PC-3 (cell line): ENCODE data around the gene SNX8. TPM values are rescaled to one million over a fixed set of nuclear protein-coding genes. Genes with fewer than 3 reads are reported as not detected.

Experiments
- ATAC-seq: fragments of 200-7000 bp; cut with Tn5 transposase; 2 replicates; pipeline ENCODE4 v1.9.1; 2020; ENCODE audit warnings: mild to moderate bottlenecking, moderate library complexity
- BruUV-seq: library from RNA; stranded (reverse); fragments of 400-500 nt; replicated peaks from 2 replicates; lab custom pipeline; 2021; lab: Mats Ljungman, UMichigan
- CTCF ChIA-PET: fragments of 300-600 bp; sonication (Branson Sonifier 250); formaldehyde crosslinking; loops from one replicate; lab custom pipeline; 2022; ENCODE audit warnings: antibody characterized with exemption; lab: Charles Lee
- POLR2A ChIA-PET: fragments of 300-600 bp; sonication (Branson Sonifier 250); formaldehyde crosslinking; loops from one replicate; lab custom pipeline; 2022; ENCODE audit warnings: antibody characterized with exemption; ENCODE audit not compliant: unreplicated experiment; lab: Charles Lee
- DNase-seq: peaks from one replicate; pipeline ENCODE4 v3.0.0-alpha.2; 2015
- H2AFZ ChIP-seq: fragments of 300-600 bp; sonication (generic); 2 replicates; pipeline ENCODE4 v1.6.0; 2016; ENCODE audit warnings: antibody characterized with exemption, low read length
- H3F3A ChIP-seq: fragments of 300-600 bp; sonication (generic); one replicate; pipeline ENCODE4 v1.6.0; 2017; ENCODE audit warnings: antibody characterized with exemption, low read length, control low read depth, mild to moderate bottlenecking; ENCODE audit not compliant: unreplicated experiment
- H3K27ac ChIP-seq: fragments of 300-600 bp; sonication (generic); 2 replicates; pipeline ENCODE4 v1.5.1; 2016; ENCODE audit warnings: mild to moderate bottlenecking, low read length
- H3K27me3 ChIP-seq: fragments of 300-600 bp; sonication (generic); 2 replicates; pipeline ENCODE4 v1.6.1; 2016; ENCODE audit warnings: low read length, mixed read lengths
- H3K36me3 ChIP-seq: fragments of 300-600 bp; sonication (generic); 2 replicates; pipeline ENCODE4 v1.6.1; 2016; ENCODE audit warnings: low read depth, mixed run types, low read length, mixed read lengths
- H3K4me1 ChIP-seq: fragments of 300-600 bp; sonication (generic); 2 replicates; pipeline ENCODE4 v1.5.1; 2016; ENCODE audit warnings: low read length; ENCODE audit not compliant: insufficient read depth
- H3K4me2 ChIP-seq: fragments of 300-600 bp; sonication (generic); 2 replicates; pipeline ENCODE4 v1.6.0; 2016; ENCODE audit warnings: low read length
- H3K4me3 ChIP-seq: fragments of 300-600 bp; sonication (generic); 2 replicates; pipeline ENCODE4 v1.5.1; 2016; ENCODE audit warnings: mild to moderate bottlenecking, low read length, mixed read lengths
- H3K79me2 ChIP-seq: fragments of 300-600 bp; sonication (generic); 2 replicates; pipeline ENCODE4 v1.6.1; 2017; ENCODE audit warnings: low read length, mixed read lengths
- H3K9ac ChIP-seq: fragments of 300-600 bp; sonication (generic); 2 replicates; pipeline ENCODE4 v1.6.0; 2016; ENCODE audit warnings: mild to moderate bottlenecking, low read length
- H3K9me2 ChIP-seq: fragments of 300-600 bp; sonication (generic); replicated peaks from 2 replicates; pipeline ENCODE4 v1.6.1; 2016; ENCODE audit warnings: mixed run types, low read length, mixed read lengths
- H3K9me3 ChIP-seq: fragments of 300-600 bp; sonication (generic); 2 replicates; pipeline ENCODE4 v1.6.1; 2016; ENCODE audit warnings: low read length, mixed read lengths
- H4K20me1 ChIP-seq: fragments of 300-600 bp; sonication (generic); 2 replicates; pipeline ENCODE4 v1.6.1; 2016; ENCODE audit warnings: low read length, mixed read lengths
- EZH2 ChIP-seq: fragments of 300-600 bp; sonication (generic); IDR thresholded peaks from one replicate; pipeline ENCODE4 v1.6.1; 2017; ENCODE audit warnings: antibody characterized with exemption, mild to moderate bottlenecking, low read length; ENCODE audit not compliant: unreplicated experiment
- EZH2phosphoT487 ChIP-seq: fragments of 300-600 bp; sonication (generic); IDR thresholded peaks from 2 replicates; pipeline ENCODE4 v1.6.1; 2018; ENCODE audit warnings: mild to moderate bottlenecking, antibody characterized with exemption, low read length, borderline replicate concordance
- intact Hi-C: fragments of 100-400 bp; cut with micrococcal nuclease; formaldehyde crosslinking; loops from 2 replicates; pipeline ENCODE4 v1.9.0; 2023
- total RNA-seq: library from RNA; depleted of rRNA; stranded (reverse); fragments of >200 nt; gene quantifications from 2 replicates; pipeline ENCODE4 v1.2.3, GENCODE V29; 2014
- TF ChIP-seq, protein P1 (sequence below): fragments of 300-600 bp; sonication (generic); conservative IDR thresholded peaks from 2 replicates; pipeline ENCODE4 v1.5.1; 2017; ENCODE audit warnings: antibody characterized with exemption, low read depth, mild to moderate bottlenecking, low read length

SNX8 gene
- total RNA-seq, 1 experiment from 2014 or later: 12.3 TPM

DNA sequence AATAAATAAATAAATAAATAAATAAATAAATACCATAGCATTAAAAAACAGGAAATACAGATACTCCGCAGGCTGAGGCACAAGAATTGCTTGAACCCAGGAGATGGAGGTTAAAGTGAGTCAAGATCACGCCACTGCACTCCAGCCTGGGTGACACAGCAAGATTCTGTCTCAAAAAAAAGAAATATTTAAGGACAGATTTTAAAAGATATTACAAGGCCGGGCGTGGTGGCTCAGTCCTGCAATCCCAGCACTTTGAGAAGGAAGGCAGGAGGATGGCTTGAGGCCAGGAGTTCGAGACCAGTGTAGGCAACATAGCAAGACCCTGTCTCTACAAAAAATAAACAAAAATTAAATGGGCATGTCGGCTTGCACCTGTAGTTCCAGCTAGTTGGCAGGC, 17.5 kb upstream of the SNX8 start:
- intact Hi-C loops: no loop called here
- ChIA-PET POLR2A (no interaction called here), CTCF (no interaction called here)
- Histone ChIP-seq H2AFZ (no peak overlapping the region), H3K4me1 (no peaks in the 10 kb centered on the region), H3F3A (no peaks in the 10 kb centered on the region), H4K20me1 (no peaks in the 10 kb centered on the region), H3K9me2 (no peaks in the 10 kb centered on the region), H3K79me2 (no peaks in the 10 kb centered on the region), H3K36me3 (no peaks in the 10 kb centered on the region), H3K9ac (no peak overlapping the region), H3K9me3 (no peaks in the 10 kb centered on the region), H3K27ac (no peak overlapping the region), H3K27me3 (no peaks in the 10 kb centered on the region), H3K4me3 (no peak overlapping the region), H3K4me2 (no peak overlapping the region)
- ATAC-seq (no peak), DNase-seq (no peak)
- TF ChIP-seq, protein P1, sequence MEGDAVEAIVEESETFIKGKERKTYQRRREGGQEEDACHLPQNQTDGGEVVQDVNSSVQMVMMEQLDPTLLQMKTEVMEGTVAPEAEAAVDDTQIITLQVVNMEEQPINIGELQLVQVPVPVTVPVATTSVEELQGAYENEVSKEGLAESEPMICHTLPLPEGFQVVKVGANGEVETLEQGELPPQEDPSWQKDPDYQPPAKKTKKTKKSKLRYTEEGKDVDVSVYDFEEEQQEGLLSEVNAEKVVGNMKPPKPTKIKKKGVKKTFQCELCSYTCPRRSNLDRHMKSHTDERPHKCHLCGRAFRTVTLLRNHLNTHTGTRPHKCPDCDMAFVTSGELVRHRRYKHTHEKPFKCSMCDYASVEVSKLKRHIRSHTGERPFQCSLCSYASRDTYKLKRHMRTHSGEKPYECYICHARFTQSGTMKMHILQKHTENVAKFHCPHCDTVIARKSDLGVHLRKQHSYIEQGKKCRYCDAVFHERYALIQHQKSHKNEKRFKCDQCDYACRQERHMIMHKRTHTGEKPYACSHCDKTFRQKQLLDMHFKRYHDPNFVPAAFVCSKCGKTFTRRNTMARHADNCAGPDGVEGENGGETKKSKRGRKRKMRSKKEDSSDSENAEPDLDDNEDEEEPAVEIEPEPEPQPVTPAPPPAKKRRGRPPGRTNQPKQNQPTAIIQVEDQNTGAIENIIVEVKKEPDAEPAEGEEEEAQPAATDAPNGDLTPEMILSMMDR: no peak
- BruUV-seq: no TSS peak

GRCh38 chr7:2330493-2330892, 16.3 kb upstream of the SNX8 start:
- no TSS peak for BruUV-seq

DNA sequence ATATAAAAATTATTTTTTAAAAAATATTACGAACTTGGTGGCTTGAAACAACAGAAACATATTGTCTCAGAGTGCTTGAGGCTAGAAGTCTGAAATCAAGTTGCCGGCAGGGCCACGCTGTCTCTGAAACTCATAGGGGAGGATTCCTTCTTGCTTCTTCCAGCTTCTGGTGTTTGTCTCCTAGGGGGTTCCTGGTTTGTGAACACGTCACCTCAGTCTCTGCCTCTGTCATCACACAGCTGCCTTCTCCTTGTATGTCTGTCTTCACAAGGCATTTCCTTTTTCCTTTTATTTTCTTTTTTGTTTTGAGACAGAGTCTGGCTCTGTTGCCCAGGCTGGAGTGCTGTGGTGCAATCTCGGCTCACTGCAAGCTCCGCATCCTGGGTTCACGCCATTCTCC, 12.7 kb upstream of the SNX8 start:
- intact Hi-C loops: no loop called here
- ATAC-seq: no peak
- POLR2A ChIA-PET: no interaction called here

More at GRCh38 chr7:2330493-2330892, 16.3 kb upstream of the SNX8 start:
- no peak overlapping the region for H3K4me2 ChIP-seq
- DNase-seq (no peak), ATAC-seq (no peak)
- no peaks in the 10 kb centered on the region for H3K27me3 ChIP-seq
- no peaks in the 10 kb centered on the region for H3K9me3 ChIP-seq
- no peaks in the 10 kb centered on the region for H3F3A ChIP-seq
- TF ChIP-seq EZH2phosphoT487 (no peak), EZH2 (no peak)
- TF ChIP-seq, protein P1: no peak
- no peak overlapping the region for H3K9ac ChIP-seq
- no peak overlapping the region for H3K27ac ChIP-seq
- ChIA-PET CTCF (no interaction called here), POLR2A (no interaction called here)
- no peaks in the 10 kb centered on the region for H4K20me1 ChIP-seq
- no peaks in the 10 kb centered on the region for H3K36me3 ChIP-seq
- H3K9me2 ChIP-seq: no peaks in the 10 kb centered on the region
- no peaks in the 10 kb centered on the region for H3K79me2 ChIP-seq
- no peaks in the 10 kb centered on the region for H3K4me1 ChIP-seq
- intact Hi-C loops: no loop called here
- H3K4me3 ChIP-seq: no peak overlapping the region
- no peak overlapping the region for H2AFZ ChIP-seq

More for the DNA sequence above, 12.7 kb upstream of the SNX8 start:
- Histone ChIP-seq H3K4me3 (no peak overlapping the region), H3K4me1 (no peaks in the 10 kb centered on the region), H3K9me3 (no peaks in the 10 kb centered on the region), H3K27ac (no peak overlapping the region), H3K9me2 (no peaks in the 10 kb centered on the region), H3K79me2 (no peaks in the 10 kb centered on the region), H3K4me2 (no peak overlapping the region), H3K27me3 (no peaks in the 10 kb centered on the region), H3F3A (no peaks in the 10 kb centered on the region), H3K9ac (no peak overlapping the region), H2AFZ (no peak overlapping the region), H3K36me3 (no peaks in the 10 kb centered on the region), H4K20me1 (no peaks in the 10 kb centered on the region)
- CTCF ChIA-PET: no interaction called here
- DNase-seq: no peak
- TF ChIP-seq EZH2 (no peak), EZH2phosphoT487 (no peak)
- TF ChIP-seq, protein P1: no peak
- no TSS peak for BruUV-seq
